ENCODE results near the gene PTPRM.
A peak's percentile ranks its signal among the peaks of the same experiment; 100 is the strongest.

Gene PTPRM

GRCh38 chr18:7566567-7567473 is at the start of gene PTPRM:
PTPRM (plus strand) TSS chr18:7567316; CDS start chr18:7567819, 503 bp downstream.
- peak within 1 kb of the TSS; percentile 75 to 80 for H3K27ac ChIP-seq (ENCODE audit: low read depth in 2 of 2, low read length in 2 of 2)
- H3K4me3 ChIP-seq (ENCODE audit: low read length in 2 of 2) = peak within 1 kb of the TSS; percentile 64 to 78
- no peaks in the 10 kb centered on the region for H3K9me3 ChIP-seq (ENCODE audit: control insufficient read depth in 2 of 2, low read length in 2 of 2)
- H3K36me3 ChIP-seq (ENCODE audit: control insufficient read depth in 2 of 2, insufficient read depth in 2 of 2, low read length in 2 of 2) = no peaks in the 10 kb centered on the region
- H3K27me3 ChIP-seq (ENCODE audit: control insufficient read depth in 2 of 2, insufficient read depth in 2 of 2, low read length in 2 of 2) = peaks cover 12 to 15% of the 10 kb centered on the region in 2 donors
- peak within 1 kb of the TSS; percentile 68 to 73 for H3K9ac ChIP-seq (ENCODE audit: low read depth in 1 of 2, low read length in 2 of 2)
- peaks cover 0 to 6% of the 10 kb centered on the region in 2 donors for H3K4me1 ChIP-seq (ENCODE audit: control insufficient read depth in 2 of 2, insufficient read depth in 2 of 2, low read length in 2 of 2)

- no peaks in the 10 kb centered on the region for H3K4me1 ChIP-seq (ENCODE audit: control insufficient read depth in 2 of 2, insufficient read depth in 2 of 2, low read length in 2 of 2)
- no peak overlapping the region for H3K4me3 ChIP-seq (ENCODE audit: low read length in 2 of 2)
- no peaks in the 10 kb centered on the region for H3K9me3 ChIP-seq (ENCODE audit: control insufficient read depth in 2 of 2, low read length in 2 of 2)
- H3K27me3 ChIP-seq (ENCODE audit: control insufficient read depth in 2 of 2, insufficient read depth in 2 of 2, low read length in 2 of 2) = no peaks in the 10 kb centered on the region
- no peaks in the 10 kb centered on the region for H3K36me3 ChIP-seq (ENCODE audit: control insufficient read depth in 2 of 2, insufficient read depth in 2 of 2, low read length in 2 of 2)
- H3K9ac ChIP-seq (ENCODE audit: low read depth in 1 of 2, low read length in 2 of 2) = no peak overlapping the region
- no peak overlapping the region for H3K27ac ChIP-seq (ENCODE audit: low read depth in 2 of 2, low read length in 2 of 2)
These were observed 49.3 kb upstream of the PTPRM start for GRCh38 chr18:7517852-7518251.

- Histone ChIP-seq H3K9me3 (ENCODE audit: control insufficient read depth in 2 of 2, low read length in 2 of 2) (no peaks in the 10 kb centered on the region), H3K27ac (ENCODE audit: low read depth in 2 of 2, low read length in 2 of 2) (no peak overlapping the region), H3K9ac (ENCODE audit: low read depth in 1 of 2, low read length in 2 of 2) (no peak overlapping the region), H3K36me3 (ENCODE audit: control insufficient read depth in 2 of 2, insufficient read depth in 2 of 2, low read length in 2 of 2) (no peaks in the 10 kb centered on the region), H3K27me3 (ENCODE audit: control insufficient read depth in 2 of 2, insufficient read depth in 2 of 2, low read length in 2 of 2) (no peaks in the 10 kb centered on the region), H3K4me1 (ENCODE audit: control insufficient read depth in 2 of 2, insufficient read depth in 2 of 2, low read length in 2 of 2) (no peaks in the 10 kb centered on the region), H3K4me3 (ENCODE audit: low read length in 2 of 2) (no peak overlapping the region)
These were observed 46.8 kb upstream of the PTPRM start for GRCh38 chr18:7520200-7520785.

GRCh38 chr18:7521226-7521856 is 45.8 kb upstream of the PTPRM start:
- no peaks in the 10 kb centered on the region for H3K9me3 ChIP-seq (ENCODE audit: control insufficient read depth in 2 of 2, low read length in 2 of 2)
- no peaks in the 10 kb centered on the region for H3K36me3 ChIP-seq (ENCODE audit: control insufficient read depth in 2 of 2, insufficient read depth in 2 of 2, low read length in 2 of 2)
- no peaks in the 10 kb centered on the region for H3K4me1 ChIP-seq (ENCODE audit: control insufficient read depth in 2 of 2, insufficient read depth in 2 of 2, low read length in 2 of 2)
- no peak overlapping the region for H3K4me3 ChIP-seq (ENCODE audit: low read length in 2 of 2)
- H3K27me3 ChIP-seq (ENCODE audit: control insufficient read depth in 2 of 2, insufficient read depth in 2 of 2, low read length in 2 of 2) = no peaks in the 10 kb centered on the region
- no peak overlapping the region for H3K9ac ChIP-seq (ENCODE audit: low read depth in 1 of 2, low read length in 2 of 2)
- no peak overlapping the region for H3K27ac ChIP-seq (ENCODE audit: low read depth in 2 of 2, low read length in 2 of 2)

- Histone ChIP-seq H3K27ac (ENCODE audit: low read depth in 2 of 2, low read length in 2 of 2) (no peak overlapping the region), H3K36me3 (ENCODE audit: control insufficient read depth in 2 of 2, insufficient read depth in 2 of 2, low read length in 2 of 2) (no peaks in the 10 kb centered on the region), H3K9me3 (ENCODE audit: control insufficient read depth in 2 of 2, low read length in 2 of 2) (no peaks in the 10 kb centered on the region)
These were observed 43.3 kb upstream of the PTPRM start for GRCh38 chr18:7523772-7524171.

GRCh38 chr18:7524786-7525185 is 42.3 kb upstream of the PTPRM start:
- no peaks in the 10 kb centered on the region for H3K9me3 ChIP-seq (ENCODE audit: control insufficient read depth in 2 of 2, low read length in 2 of 2)
- H3K4me3 ChIP-seq (ENCODE audit: low read length in 2 of 2) = no peak overlapping the region
- no peak overlapping the region for H3K9ac ChIP-seq (ENCODE audit: low read depth in 1 of 2, low read length in 2 of 2)
- no peaks in the 10 kb centered on the region for H3K4me1 ChIP-seq (ENCODE audit: control insufficient read depth in 2 of 2, insufficient read depth in 2 of 2, low read length in 2 of 2)
- no peak overlapping the region for H3K27ac ChIP-seq (ENCODE audit: low read depth in 2 of 2, low read length in 2 of 2)
- H3K27me3 ChIP-seq (ENCODE audit: control insufficient read depth in 2 of 2, insufficient read depth in 2 of 2, low read length in 2 of 2) = no peaks in the 10 kb centered on the region
- H3K36me3 ChIP-seq (ENCODE audit: control insufficient read depth in 2 of 2, insufficient read depth in 2 of 2, low read length in 2 of 2) = no peaks in the 10 kb centered on the region

More at GRCh38 chr18:7523772-7524171, 43.3 kb upstream of the PTPRM start:
- no peak overlapping the region for H3K9ac ChIP-seq (ENCODE audit: low read depth in 1 of 2, low read length in 2 of 2)
- no peak overlapping the region for H3K4me3 ChIP-seq (ENCODE audit: low read length in 2 of 2)
- no peaks in the 10 kb centered on the region for H3K4me1 ChIP-seq (ENCODE audit: control insufficient read depth in 2 of 2, insufficient read depth in 2 of 2, low read length in 2 of 2)
- no peaks in the 10 kb centered on the region for H3K27me3 ChIP-seq (ENCODE audit: control insufficient read depth in 2 of 2, insufficient read depth in 2 of 2, low read length in 2 of 2)

- Histone ChIP-seq H3K4me1 (ENCODE audit: control insufficient read depth in 2 of 2, insufficient read depth in 2 of 2, low read length in 2 of 2) (no peaks in the 10 kb centered on the region), H3K27ac (ENCODE audit: low read depth in 2 of 2, low read length in 2 of 2) (no peak overlapping the region), H3K9ac (ENCODE audit: low read depth in 1 of 2, low read length in 2 of 2) (no peak overlapping the region), H3K27me3 (ENCODE audit: control insufficient read depth in 2 of 2, insufficient read depth in 2 of 2, low read length in 2 of 2) (no peaks in the 10 kb centered on the region), H3K36me3 (ENCODE audit: control insufficient read depth in 2 of 2, insufficient read depth in 2 of 2, low read length in 2 of 2) (no peaks in the 10 kb centered on the region), H3K9me3 (ENCODE audit: control insufficient read depth in 2 of 2, low read length in 2 of 2) (no peaks in the 10 kb centered on the region), H3K4me3 (ENCODE audit: low read length in 2 of 2) (no peak overlapping the region)
These were observed 34.2 kb upstream of the PTPRM start for GRCh38 chr18:7532942-7533341.

GRCh38 chr18:7535436-7536205 is 31.5 kb upstream of the PTPRM start:
- Histone ChIP-seq H3K9me3 (ENCODE audit: control insufficient read depth in 2 of 2, low read length in 2 of 2) (no peaks in the 10 kb centered on the region), H3K36me3 (ENCODE audit: control insufficient read depth in 2 of 2, insufficient read depth in 2 of 2, low read length in 2 of 2) (no peaks in the 10 kb centered on the region), H3K4me1 (ENCODE audit: control insufficient read depth in 2 of 2, insufficient read depth in 2 of 2, low read length in 2 of 2) (no peaks in the 10 kb centered on the region), H3K27ac (ENCODE audit: low read depth in 2 of 2, low read length in 2 of 2) (no peak overlapping the region), H3K9ac (ENCODE audit: low read depth in 1 of 2, low read length in 2 of 2) (no peak overlapping the region), H3K27me3 (ENCODE audit: control insufficient read depth in 2 of 2, insufficient read depth in 2 of 2, low read length in 2 of 2) (no peaks in the 10 kb centered on the region), H3K4me3 (ENCODE audit: low read length in 2 of 2) (no peak overlapping the region)

GRCh38 chr18:7537145-7537544 is 30.0 kb upstream of the PTPRM start:
- Histone ChIP-seq H3K36me3 (ENCODE audit: control insufficient read depth in 2 of 2, insufficient read depth in 2 of 2, low read length in 2 of 2) (no peaks in the 10 kb centered on the region), H3K9ac (ENCODE audit: low read depth in 1 of 2, low read length in 2 of 2) (no peak overlapping the region), H3K9me3 (ENCODE audit: control insufficient read depth in 2 of 2, low read length in 2 of 2) (no peaks in the 10 kb centered on the region), H3K27me3 (ENCODE audit: control insufficient read depth in 2 of 2, insufficient read depth in 2 of 2, low read length in 2 of 2) (no peaks in the 10 kb centered on the region), H3K4me1 (ENCODE audit: control insufficient read depth in 2 of 2, insufficient read depth in 2 of 2, low read length in 2 of 2) (no peaks in the 10 kb centered on the region), H3K27ac (ENCODE audit: low read depth in 2 of 2, low read length in 2 of 2) (no peak overlapping the region), H3K4me3 (ENCODE audit: low read length in 2 of 2) (no peak overlapping the region)
